ENCODE data around the gene FAM210A.

GRCh38 chr18:13624563-13625237 lies 101.7 kb downstream of the FAM210A start:
- TF ChIP-seq PHF8 (IDR thresholded peaks at IDR 0.05; ENCODE audit: borderline replicate concordance, low read depth) (no peak), EP300 (IDR thresholded peaks at IDR 0.05) (no peak), CTCF (IDR thresholded peaks at IDR 0.05) (no peak), REST (IDR thresholded peaks at IDR 0.05) (no peak), TP53 (CRISPR knock-in tag; IDR thresholded peaks at IDR 0.05) (no peak)
